HG03575 (cell line): ENCODE measurements around the gene FGF18.
"Not testable (repeated sequence)": the region's sequence is repeated elsewhere in the genome, so short reads cannot be mapped to it uniquely, and the experiment has no call there.

Source experiments
- ATAC-seq: cut with Tn5 transposase; IDR thresholded peaks from one replicate; pipeline ENCODE4 v1.9.1; 2021; ENCODE audit not compliant: unreplicated experiment, insufficient number of reproducible peaks, low FRiP score; ENCODE audit errors: extremely low read depth

FGF18 gene

GRCh38 chr5:171481571-171482433, 62.4 kb downstream of the FGF18 start:
- ATAC-seq: no peak

- no peak for ATAC-seq
Measured at GRCh38 chr5:171482434-171482730, 62.9 kb downstream of the FGF18 start.

- ATAC-seq: no peak
Measured at GRCh38 chr5:171483551-171484135, 64.2 kb downstream of the FGF18 start.

DNA sequence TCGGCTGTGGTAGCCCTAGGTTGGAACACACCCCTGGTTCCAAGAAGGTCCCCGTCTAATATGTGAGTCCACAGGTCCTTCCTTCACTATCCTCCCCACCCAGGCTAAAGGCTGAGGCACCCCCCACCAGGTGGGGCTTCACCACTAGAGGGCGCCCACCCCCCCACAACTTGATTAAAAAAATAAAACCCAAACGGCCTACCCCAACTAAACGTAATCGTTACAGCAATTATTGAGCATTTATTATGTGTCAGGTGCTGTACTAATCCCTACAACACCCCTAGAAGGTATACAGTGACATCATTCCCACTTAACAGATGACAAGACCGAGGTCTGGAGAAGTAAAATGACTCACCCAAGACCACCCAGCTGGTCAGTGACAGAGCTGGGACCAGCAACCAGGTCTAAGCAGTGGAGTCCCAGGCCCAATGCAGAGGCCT, 65.0 kb downstream of the FGF18 start:
- no peak for ATAC-seq

GRCh38 chr5:171485668-171486067, 66.2 kb downstream of the FGF18 start:
- ATAC-seq: no peak

- no peak for ATAC-seq
Measured at GRCh38 chr5:171486613-171487012, 67.2 kb downstream of the FGF18 start.

DNA sequence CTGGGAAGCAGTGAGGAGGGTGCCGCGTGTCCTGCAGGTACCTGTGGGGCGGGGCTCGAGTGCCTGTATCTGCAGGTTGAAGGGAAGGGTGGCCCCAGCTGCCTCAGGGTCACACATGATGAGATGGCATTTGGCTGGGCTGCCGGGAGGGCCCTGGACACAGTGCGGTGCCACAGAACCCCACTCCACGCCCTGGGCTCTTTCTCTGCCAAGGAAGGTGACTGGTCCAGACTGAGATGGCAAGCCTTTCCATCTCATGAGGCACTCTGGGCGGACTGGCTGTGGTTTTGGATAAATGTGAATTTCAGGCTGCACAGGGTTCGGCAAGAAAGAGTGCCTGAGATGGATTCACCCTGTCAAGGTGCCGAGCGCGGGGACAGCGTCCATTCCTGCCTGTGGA, 69.4 kb downstream of the FGF18 start:
- no peak for ATAC-seq

- no peak for ATAC-seq
Measured at GRCh38 chr5:171492781-171493180, 73.3 kb downstream of the FGF18 start.

DNA sequence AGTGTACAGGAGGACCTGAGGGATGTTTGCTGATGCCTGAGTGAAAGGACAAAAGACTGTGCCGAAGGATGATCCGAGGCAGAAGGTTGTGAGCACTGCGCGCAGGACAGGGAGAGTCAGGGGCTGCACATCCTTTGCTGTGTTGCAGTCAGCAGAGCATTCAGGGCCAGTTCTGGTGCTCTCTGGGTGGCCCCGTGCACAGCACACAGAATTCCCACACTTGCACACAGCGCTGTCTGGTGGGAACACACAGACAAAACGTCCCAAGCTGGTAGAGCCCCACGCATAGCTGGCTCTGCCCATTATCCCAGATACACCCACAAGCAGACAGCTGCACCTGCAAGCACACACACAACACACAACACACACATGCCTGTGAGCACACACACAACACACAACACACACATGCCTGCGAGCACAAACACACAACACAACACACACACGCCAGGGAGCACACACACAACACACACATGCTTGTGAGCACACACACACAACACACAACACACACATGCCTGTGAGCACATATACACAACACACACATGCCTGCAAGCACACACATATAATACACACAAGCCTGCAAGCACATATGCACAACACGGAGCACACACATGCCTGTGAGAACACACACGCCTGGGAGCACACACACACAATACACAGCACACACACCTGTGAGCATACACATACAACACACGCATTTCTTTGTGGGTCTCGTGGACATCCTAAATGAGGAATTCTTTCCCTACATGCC, 74.4 kb downstream of the FGF18 start:
- ATAC-seq: no peak

- ATAC-seq: no peak
Measured at GRCh38 chr5:171494452-171495121, 75.1 kb downstream of the FGF18 start.

DNA sequence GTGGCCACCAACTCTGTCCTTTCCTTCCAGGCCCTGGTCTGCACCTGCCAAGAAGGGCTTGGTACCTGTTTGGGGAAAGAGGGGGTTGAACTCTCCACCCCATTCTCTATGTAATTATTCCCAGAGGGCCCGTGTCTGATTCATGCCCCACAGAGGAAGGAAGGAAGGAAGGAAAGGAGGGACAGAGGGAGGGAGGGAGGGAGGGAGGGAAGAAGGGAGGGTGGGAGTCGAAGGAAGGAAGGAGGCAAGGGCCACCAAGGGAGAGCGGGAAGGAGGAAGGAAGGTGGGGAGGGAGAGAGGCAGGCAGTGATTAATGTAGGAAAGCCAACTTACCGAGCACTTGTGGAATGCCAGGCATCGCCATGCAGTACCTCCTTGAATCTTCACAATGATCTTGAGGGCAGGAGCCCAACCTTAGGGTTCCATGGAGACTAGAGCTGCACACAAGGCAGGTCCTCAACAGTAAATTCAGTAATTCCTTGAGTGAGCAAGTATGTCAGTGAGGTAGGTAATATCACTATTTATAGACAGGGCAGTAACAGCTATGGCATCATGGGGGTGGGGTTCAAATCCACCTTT, 75.8 kb downstream of the FGF18 start:
- ATAC-seq: no peak

DNA sequence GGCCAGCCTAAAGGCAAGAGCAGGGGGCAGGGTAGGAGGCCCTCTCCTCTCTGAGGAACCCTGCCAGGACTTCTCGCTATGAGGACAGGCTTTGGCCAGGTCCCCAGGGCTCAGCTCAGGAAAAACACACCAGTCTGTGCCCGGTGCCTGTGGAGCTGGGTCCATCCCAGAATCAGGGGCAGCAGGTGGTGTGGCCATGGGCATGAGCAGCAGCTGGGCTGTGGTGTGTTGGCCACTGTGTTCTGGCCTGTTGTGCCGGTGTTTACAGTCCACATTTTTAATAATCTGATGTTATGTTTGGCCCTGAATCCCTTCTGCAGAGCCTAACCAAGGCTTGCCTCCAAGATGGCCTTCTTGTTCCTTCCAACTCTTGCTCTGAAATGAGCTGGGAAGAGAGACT, 77.0 kb downstream of the FGF18 start:
- ATAC-seq: no peak

GRCh38 chr5:171497494-171497893, 78.0 kb downstream of the FGF18 start:
- not testable (repeated sequence) for ATAC-seq

GRCh38 chr5:171498166-171498565, 78.7 kb downstream of the FGF18 start:
- no peak for ATAC-seq

GRCh38 chr5:171499611-171500010, 80.2 kb downstream of the FGF18 start:
- ATAC-seq: no peak

- ATAC-seq: no peak
Measured at GRCh38 chr5:171505473-171506043, 86.1 kb downstream of the FGF18 start.

DNA sequence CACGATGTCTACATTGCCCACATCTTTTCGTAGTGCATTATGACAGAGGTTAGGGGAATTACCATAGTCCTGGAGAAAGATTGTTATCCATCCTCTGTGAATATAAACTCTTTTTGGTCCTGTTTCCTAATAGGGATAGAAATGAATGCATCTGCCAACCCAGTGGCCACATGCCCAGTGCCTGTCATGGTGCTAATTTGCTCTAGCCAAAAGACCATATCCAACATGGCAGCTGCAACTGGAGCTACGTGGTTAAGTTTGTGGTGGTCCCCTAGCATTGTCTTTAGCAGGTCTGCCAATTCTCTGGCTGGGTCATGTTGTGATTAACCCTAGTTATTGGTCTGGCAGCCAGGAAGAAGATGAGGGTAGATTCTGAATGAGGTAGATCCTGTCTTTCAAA, 87.5 kb downstream of the FGF18 start:
- ATAC-seq: no peak
